AG09309 (cell line): ENCODE measurements around the gene TOMM20L.

ENCODE experiments used
- DNase-seq: peaks from one replicate; pipeline ENCODE4 v3.0.0-alpha.2; 2010; ENCODE audit warnings: low read depth
- H3K4me3 ChIP-seq: 2 replicates; pipeline ENCODE4 v1.5.1; 2011; ENCODE audit warnings: mild to moderate bottlenecking, low read depth, low read length, moderate library complexity; ENCODE audit not compliant: control insufficient read depth
- TF ChIP-seq, protein P1 (sequence below): IDR thresholded peaks from 2 replicates; pipeline ENCODE4 v1.5.1; 2011; ENCODE audit warnings: mild to moderate bottlenecking, low read depth, low read length, inconsistent platforms; ENCODE audit not compliant: insufficient read depth, control insufficient read depth; ENCODE audit errors: missing control alignments

Gene TOMM20L

DNA sequence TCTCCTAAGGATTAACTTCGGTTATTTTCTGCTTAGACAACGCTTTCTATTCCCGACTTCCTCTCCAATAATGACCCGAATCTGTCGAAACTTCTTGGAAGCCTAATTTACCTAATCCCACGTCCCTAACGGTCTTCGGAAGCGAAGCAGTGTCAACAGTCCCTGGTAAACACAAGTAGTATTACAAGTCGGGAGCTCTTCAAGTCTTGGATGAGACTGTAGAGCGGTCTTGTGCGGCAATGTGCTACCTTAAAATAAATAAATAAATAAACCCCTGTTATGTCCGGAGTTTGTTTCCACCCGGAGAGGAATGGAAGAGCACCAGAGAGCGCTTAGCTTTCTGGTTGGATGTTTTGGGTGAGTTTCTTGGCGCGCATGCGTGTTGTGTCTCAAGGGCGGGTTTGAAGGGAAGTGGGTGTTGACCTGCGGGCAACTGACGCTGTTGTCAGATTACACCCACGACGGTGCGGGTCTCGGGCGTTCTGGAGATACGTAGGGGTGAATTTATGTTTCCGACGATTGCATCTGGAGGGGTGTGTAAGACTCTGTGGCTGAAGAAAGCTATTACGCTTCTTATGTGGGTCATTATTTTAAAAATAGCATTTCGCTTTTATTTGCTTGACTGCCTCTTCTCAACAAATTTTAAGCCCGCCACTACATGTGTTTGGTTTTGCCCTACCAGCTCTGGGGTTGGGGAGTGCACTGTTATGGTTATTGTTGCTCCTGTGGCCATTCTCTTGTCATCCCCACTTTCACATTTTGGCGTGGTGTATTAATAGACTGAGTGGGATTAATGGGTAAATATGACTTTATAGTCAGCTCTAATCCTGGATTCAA is 31.8 kb downstream of the TOMM20L start, which contains the start of the genes KIAA0586 and TIMM9:
KIAA0586 (plus strand) TSS at position 439 of the 837 bp plus-strand sequence. CDS start 546 bp downstream, outside the sequence.
TIMM9 (minus strand) TSS at position 251 of the 837 bp plus-strand sequence. CDS start 15,586 bp downstream, outside the sequence.
- peak; percentile 97 for DNase-seq
- TF ChIP-seq, protein P1, sequence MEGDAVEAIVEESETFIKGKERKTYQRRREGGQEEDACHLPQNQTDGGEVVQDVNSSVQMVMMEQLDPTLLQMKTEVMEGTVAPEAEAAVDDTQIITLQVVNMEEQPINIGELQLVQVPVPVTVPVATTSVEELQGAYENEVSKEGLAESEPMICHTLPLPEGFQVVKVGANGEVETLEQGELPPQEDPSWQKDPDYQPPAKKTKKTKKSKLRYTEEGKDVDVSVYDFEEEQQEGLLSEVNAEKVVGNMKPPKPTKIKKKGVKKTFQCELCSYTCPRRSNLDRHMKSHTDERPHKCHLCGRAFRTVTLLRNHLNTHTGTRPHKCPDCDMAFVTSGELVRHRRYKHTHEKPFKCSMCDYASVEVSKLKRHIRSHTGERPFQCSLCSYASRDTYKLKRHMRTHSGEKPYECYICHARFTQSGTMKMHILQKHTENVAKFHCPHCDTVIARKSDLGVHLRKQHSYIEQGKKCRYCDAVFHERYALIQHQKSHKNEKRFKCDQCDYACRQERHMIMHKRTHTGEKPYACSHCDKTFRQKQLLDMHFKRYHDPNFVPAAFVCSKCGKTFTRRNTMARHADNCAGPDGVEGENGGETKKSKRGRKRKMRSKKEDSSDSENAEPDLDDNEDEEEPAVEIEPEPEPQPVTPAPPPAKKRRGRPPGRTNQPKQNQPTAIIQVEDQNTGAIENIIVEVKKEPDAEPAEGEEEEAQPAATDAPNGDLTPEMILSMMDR, result no peak
- H3K4me3 ChIP-seq, result peak within 1 kb of the TSS; percentile 94

DNA sequence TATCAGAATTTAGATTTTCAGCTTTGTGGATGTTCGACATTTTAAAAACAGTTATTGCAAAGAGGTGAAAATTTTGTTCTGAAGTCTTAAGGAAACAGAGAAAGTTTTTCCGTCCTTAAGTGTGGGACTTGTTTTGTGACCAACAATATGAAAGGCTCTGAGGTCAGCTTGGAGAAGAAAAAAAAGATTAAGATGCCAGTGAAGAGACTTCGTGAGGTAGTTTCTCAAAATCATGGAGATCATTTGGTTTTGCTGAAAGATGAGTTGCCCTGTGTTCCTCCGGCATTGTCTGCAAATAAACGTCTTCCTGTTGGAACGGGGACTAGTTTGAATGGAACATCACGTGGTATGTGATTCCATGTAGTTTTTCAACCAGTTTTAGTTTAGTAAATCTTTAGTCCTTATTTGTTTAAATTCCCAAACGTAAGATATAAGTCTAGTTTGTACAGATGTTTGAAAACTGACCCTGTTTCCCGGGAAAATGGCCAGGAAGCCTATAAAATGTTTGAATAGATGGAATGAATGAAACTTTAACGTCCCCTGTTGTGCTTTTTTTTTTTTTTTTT is 32.5 kb downstream of the TOMM20L start:
- TF ChIP-seq, protein P1, result no peak
- peak; percentile 8 for DNase-seq
- H3K4me3 ChIP-seq, result peak overlapping the region; percentile 94

DNA sequence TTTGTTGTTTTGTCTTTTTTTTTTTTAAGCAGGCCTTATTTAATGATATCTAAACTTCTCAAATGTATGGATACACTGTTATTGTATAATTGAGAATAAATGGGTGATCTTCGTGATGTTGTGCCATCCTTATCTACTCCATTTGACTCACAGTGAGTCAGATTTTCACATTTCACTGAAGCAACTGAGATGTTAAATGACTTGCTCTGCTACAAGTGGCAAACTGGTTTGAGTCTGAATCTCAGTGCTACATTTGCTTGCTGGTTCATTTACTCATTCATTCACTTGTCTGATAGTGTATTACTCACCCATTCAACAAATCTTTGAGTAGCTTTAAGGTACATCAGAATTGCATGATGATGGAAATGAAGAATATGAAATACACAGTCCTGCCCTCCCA is 34.4 kb downstream of the TOMM20L start:
- H3K4me3 ChIP-seq, result no peak overlapping the region
- TF ChIP-seq, protein P1, result no peak
- DNase-seq, result peak; percentile 40

DNA sequence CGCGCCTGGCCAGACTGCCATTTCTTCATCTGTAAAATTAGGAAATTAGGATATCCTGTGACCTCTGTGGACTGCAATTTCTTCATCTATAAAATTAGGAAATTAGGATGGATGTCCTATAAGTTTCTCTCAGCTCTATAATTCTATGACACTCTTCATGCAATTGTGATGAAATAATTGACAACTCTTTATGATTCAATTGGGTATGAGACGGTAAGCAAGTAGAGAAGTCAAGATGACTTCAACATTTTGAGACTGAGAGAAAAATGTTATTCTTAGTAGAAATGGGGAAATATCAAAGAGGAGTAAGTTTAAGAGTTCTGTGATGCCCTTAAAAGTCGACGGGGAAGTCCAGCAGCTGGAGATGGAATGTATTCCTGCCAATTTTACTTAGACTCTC is 43.7 kb downstream of the TOMM20L start:
- TF ChIP-seq, protein P1, result no peak
- H3K4me3 ChIP-seq, result no peak overlapping the region
- DNase-seq, result no peak

DNA sequence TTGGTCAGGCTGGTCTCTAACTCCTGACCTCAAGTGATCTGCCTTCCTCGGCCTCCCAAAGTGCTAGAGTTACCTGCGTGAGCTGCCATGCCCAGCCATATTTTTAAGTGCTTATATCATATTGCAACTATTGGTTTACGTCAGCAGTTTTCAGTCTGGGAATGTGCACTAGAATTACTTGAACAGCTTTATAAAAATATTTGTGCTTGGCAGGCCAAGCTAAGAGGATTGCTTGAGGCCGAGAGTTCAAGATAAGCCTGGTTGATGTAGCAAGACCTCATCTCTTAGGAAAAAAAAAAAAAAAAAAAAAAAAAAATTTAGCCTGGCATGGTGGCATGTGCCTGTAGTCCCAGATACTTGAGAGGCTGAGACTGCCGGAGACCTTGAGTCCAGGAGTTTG is 48.9 kb downstream of the TOMM20L start:
- DNase-seq, result no peak
- no peak overlapping the region for H3K4me3 ChIP-seq
- TF ChIP-seq, protein P1, result no peak

DNA sequence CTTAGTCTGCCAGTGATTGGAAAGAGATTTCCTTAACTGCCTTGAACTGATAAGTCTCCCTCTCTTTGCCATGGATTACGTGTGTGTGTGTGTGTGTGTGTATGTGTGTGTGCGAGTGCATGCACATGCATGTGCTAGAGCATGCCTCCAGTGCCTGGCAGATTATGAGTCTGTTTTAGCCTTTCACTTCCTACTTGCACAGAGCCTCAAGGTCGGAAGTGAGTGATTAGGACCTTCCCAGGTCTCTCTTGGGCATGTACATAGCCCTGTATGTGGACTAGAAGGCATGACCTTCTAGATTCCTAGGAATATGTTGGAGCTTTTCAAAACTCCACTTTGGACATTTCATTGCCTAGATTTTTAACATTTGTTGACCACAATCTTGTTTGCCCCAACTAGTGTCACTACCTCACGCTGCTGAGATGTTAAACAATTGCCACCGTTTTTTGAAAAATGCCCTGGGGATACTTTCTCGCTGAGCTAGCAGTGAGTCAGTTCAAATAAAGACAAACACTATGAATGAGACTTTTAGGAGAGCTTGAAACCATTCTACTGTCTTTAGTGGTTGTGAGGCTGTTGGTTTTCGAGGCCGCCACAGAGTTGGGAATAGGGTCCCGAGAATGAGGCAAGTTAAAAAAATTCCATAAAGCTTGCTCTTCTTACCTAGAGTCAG is 60.0 kb downstream of the TOMM20L start:
- H3K4me3 ChIP-seq, result no peak overlapping the region
- TF ChIP-seq, protein P1, result no peak
- no peak for DNase-seq
